Measurements from ENCODE around the gene VAMP4. TPM values are rescaled to one million over a fixed set of nuclear protein-coding genes. Genes with fewer than 3 reads are reported as not detected.

VAMP4 gene, protein sequence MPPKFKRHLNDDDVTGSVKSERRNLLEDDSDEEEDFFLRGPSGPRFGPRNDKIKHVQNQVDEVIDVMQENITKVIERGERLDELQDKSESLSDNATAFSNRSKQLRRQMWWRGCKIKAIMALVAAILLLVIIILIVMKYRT
- total RNA-seq = 7.8 and 9.3 TPM in 2 replicates

DNA sequence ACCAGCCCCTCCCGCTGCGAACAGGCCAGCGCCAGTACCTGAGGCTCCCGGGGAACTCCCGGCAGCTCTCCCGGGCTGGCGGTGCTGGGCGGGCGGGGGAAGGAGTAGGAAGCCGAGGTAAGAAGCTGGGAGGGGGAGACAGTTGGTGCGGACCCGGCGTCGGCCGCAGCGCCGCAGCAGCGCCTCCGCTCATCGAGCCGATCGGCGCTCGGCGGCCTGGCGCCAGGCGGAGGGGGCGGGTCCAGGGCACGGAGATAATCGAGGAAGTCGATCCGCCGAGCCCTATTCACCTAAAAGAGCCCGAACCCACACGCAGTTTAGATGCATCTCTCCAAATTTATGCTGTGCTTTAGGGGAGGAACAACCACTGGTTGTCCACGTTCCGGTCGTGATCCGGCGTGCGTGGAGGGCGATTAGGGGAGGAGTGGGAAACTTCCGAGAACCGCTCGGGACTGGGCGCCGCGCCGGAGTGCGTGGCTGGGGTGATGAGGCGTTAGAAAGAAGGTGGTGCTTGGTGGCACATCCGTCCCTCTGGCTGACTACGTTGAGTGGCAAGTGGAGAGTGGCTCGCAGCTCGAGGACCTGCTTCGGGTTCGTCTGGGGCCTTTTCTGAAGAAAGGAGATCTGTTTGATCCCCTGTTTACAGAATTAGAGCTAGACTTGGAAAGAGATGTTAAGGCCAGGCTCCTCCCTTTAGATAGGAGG is at the start of gene VAMP4:
TSS of gene VAMP4 (minus strand) at position 194 of the 705 bp plus-strand sequence. CDS start 3,651 bp downstream, outside the sequence.

DNA sequence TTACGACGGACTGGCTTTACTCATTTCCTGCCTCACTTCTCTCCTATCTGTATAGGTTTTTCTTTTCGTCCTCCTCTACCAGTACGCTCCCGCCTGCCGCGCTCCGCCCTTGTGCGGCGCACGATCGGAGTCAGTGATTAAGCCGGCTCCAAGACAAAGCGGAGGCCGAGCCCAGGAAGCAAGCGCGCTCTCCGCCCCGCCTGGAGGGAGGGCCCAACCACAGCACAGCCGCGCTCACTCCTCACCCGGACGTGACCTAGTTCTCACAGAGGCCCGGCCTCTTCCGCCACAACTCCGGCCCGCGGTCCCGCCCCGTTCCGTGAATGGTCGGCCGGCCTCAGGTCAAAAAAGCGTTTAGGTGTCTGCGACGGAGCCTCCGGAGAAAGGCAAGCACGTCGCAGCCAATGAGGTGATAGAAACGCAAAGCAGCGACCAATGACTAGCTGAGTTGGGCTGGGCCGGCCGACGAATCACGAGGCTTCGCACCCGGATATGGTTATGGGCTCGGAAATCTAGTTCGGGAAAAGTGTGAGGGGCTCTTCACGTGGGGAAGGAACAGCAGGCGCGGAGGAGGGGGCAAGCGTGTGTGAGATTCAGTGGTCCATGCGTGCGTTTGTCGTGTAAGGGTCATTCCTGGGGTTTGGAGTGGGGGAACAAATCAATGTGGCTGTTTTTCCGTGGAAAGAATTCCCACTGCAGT is 39.5 kb upstream of the VAMP4 start, which contains the start of gene METTL13:
TSS of gene METTL13 (plus strand) at position 485 of the 700 bp plus-strand sequence. CDS start 308 bp downstream, outside the sequence.

DNA sequence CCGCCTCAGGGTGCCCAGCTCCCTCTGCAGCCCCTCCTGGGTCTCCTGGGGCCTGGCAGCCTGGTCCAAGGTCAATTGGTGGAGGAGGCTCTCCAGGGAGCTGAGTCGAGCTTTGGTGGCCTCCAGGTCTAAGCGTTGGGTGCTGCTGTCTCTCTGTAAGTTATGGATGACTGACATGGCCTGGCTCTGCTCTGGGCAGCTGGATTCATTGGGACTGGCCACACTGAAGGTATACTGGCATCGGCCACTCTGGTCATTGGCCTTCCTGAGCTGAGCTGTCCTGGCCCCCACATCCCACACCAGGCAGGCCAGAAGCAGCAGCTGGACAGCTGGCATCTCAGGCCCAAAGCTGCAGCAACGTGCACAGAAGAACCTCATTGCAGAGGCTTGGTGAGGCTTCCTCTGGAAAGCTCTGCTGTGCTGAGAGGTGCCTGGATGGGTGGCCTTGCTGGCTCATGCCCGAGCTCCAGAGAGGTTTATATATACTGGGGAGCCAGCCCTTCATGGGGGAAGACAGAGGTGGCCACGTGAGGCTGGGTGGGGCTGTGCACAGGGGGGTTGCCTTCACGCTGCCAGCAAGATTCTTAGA is 89.5 kb downstream of the VAMP4 start, which contains the start of gene MYOC:
TSS of gene MYOC (minus strand) at position 455 of the 589 bp plus-strand sequence. CDS start at position 378, 77 bp downstream.

Small RNA genes within 50 kb of the gene (small RNA-seq; reads per million reads assigned to genes)
- gene RF00601 = not detected

Other genes with a start within 250 kb of the VAMP4 start
- 0.27 TPM in 1 of 2 replicates, not detected in the other for gene MYOCOS, start 119.8 kb downstream of the VAMP4 start, total RNA-seq
- gene MYOC, start 89.4 kb downstream of the VAMP4 start, total RNA-seq = not detected in 2 replicates
- 21.7 and 25.6 TPM in 2 replicates for gene METTL13, start 39.6 kb upstream of the VAMP4 start, total RNA-seq
- 3.3 and 4.7 TPM in 2 replicates for gene DNM3, start 99.4 kb upstream of the VAMP4 start, total RNA-seq